Osteoblast (primary cell): ENCODE results near the gene TTC39B. TPM values are rescaled to one million over a fixed set of nuclear protein-coding genes. Genes with fewer than 3 reads are reported as not detected.

Experiments used
- DNase-seq: peaks from one replicate; pipeline ENCODE4 v3.0.0; 2011; ENCODE audit warnings: low spot score, mixed read lengths; ENCODE audit not compliant: insufficient read length; ENCODE audit errors: missing footprints
- H2AFZ ChIP-seq: 2 replicates; pipeline ENCODE4 v1.6.0; 2011; ENCODE audit warnings: mild to moderate bottlenecking, low read length
- H3K27ac ChIP-seq: 2 replicates; pipeline ENCODE4 v1.5.1; 2011; ENCODE audit warnings: mild to moderate bottlenecking, low read depth, low read length, moderate library complexity
- H3K27me3 ChIP-seq: 2 replicates; pipeline ENCODE4 v1.6.0; 2012; ENCODE audit warnings: mild to moderate bottlenecking, control low read depth, inconsistent platforms, low read length, moderate library complexity; ENCODE audit not compliant: insufficient read depth
- H3K36me3 ChIP-seq: 2 replicates; pipeline ENCODE4 v1.5.1; 2011; ENCODE audit warnings: mild to moderate bottlenecking, low read length, control low read depth, moderate library complexity; ENCODE audit not compliant: insufficient read depth
- H3K4me1 ChIP-seq: 2 replicates; pipeline ENCODE4 v1.5.1; 2011; ENCODE audit warnings: mild to moderate bottlenecking, low read length, control low read depth, moderate library complexity; ENCODE audit not compliant: insufficient read depth
- H3K4me2 ChIP-seq: 2 replicates; pipeline ENCODE4 v1.6.0; 2011; ENCODE audit warnings: mild to moderate bottlenecking, low read length; ENCODE audit not compliant: insufficient read depth
- H3K4me3 ChIP-seq: fragments of 200-600 bp; sonication (generic); 3 replicates; pipeline ENCODE4 v1.5.1; 2012; ENCODE audit warnings: mild to moderate bottlenecking, low read length, inconsistent platforms; ENCODE audit not compliant: insufficient read depth
- H3K79me2 ChIP-seq: 2 replicates; pipeline ENCODE4 v1.6.0; 2012; ENCODE audit warnings: mild to moderate bottlenecking, low read length, control low read depth, inconsistent platforms; ENCODE audit not compliant: insufficient read depth
- H3K9me3 ChIP-seq: 2 replicates; pipeline ENCODE4 v1.5.1; 2011; ENCODE audit warnings: low read depth, low read length, control low read depth
- H4K20me1 ChIP-seq: 2 replicates; pipeline ENCODE4 v1.6.0; 2012; ENCODE audit warnings: mild to moderate bottlenecking, low read length, control low read depth; ENCODE audit not compliant: insufficient read depth
- CTCF ChIP-seq: IDR thresholded peaks from 2 replicates; pipeline ENCODE4 v1.5.1; 2011; ENCODE audit warnings: mild to moderate bottlenecking, low read depth, low read length, moderate library complexity; ENCODE audit errors: extremely low read depth
- total RNA-seq: library from RNA; depleted of rRNA; stranded (reverse); fragments of >200 nt; gene quantifications from 2 replicates; pipeline ENCODE4 v1.2.3, GENCODE V29; 2012

Gene TTC39B
- total RNA-seq, 1 donor, result 18.5 TPM

DNA sequence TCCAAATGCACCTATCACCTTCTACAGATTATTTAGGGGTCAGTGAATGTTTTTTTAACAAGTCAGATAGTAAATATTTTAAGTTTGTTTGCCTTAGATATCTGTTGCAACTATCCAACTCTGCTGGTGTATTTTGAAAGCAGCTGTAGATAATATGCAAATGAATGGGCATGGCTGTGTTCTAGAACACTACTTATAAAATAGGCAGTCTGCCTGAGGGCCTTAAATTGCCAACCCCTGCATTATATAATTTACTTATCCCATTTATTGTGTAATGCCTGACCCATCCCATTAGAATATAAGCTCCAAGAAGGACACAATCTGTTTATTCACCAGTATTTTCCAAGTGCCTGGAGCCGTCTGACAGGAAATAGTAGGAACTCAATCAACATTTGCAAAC lies 149.0 kb downstream of the TTC39B start:
- H3K4me3 ChIP-seq, result no peak overlapping the region
- no peaks in the 10 kb centered on the region for H3K27me3 ChIP-seq
- no peak for DNase-seq
- no peaks in the 10 kb centered on the region for H3K79me2 ChIP-seq
- H3K4me2 ChIP-seq, result peak overlapping the region; percentile 52
- H3K4me1 ChIP-seq, result peaks cover 49% of the 10 kb centered on the region
- H4K20me1 ChIP-seq, result no peaks in the 10 kb centered on the region
- TF ChIP-seq CTCF, result no peak
- no peaks in the 10 kb centered on the region for H3K9me3 ChIP-seq
- H3K36me3 ChIP-seq, result no peaks in the 10 kb centered on the region
- no peak overlapping the region for H2AFZ ChIP-seq
- H3K27ac ChIP-seq, result peak overlapping the region; percentile 83

DNA sequence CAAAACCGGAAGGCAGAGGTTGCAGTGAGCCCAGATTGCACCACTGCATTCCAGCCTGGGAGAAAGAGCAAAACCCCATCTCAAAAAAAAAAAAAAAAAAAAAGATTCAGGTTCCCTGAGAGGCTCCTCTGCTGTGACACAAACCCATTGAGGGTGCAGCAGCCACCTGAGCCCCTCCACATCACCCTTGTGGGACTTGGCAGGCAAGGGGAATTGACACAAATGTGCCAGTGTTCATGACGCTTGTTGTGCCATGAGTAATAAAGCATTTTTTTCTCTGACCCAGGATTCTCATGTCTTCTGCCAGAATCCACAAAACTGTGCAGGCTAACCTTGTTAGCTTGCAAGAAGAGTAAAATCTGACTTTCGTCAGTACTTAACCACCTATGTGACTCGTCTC lies 149.6 kb downstream of the TTC39B start:
- no peaks in the 10 kb centered on the region for H3K36me3 ChIP-seq
- no peak for TF ChIP-seq CTCF
- no peak for DNase-seq

GRCh38 chr9:15156241-15156640 lies 150.8 kb downstream of the TTC39B start:
- Histone ChIP-seq H3K27ac (peak overlapping the region; percentile 83), H2AFZ (no peak overlapping the region), H3K9me3 (no peaks in the 10 kb centered on the region), H3K4me1 (peaks cover 49% of the 10 kb centered on the region), H3K27me3 (no peaks in the 10 kb centered on the region), H4K20me1 (no peaks in the 10 kb centered on the region), H3K36me3 (no peaks in the 10 kb centered on the region), H3K4me2 (peak overlapping the region; percentile 5), H3K79me2 (no peaks in the 10 kb centered on the region), H3K4me3 (no peak overlapping the region)
- TF ChIP-seq CTCF, result no peak
- DNase-seq, result no peak

More for the DNA sequence above, 149.6 kb downstream of the TTC39B start:
- Histone ChIP-seq H3K4me1 (peaks cover 49% of the 10 kb centered on the region), H3K4me3 (no peak overlapping the region), H2AFZ (no peak overlapping the region), H3K9me3 (no peaks in the 10 kb centered on the region), H3K4me2 (peak overlapping the region; percentile 52), H3K79me2 (no peaks in the 10 kb centered on the region), H4K20me1 (no peaks in the 10 kb centered on the region), H3K27ac (peak overlapping the region; percentile 83), H3K27me3 (no peaks in the 10 kb centered on the region)

- no peak for TF ChIP-seq CTCF
- peaks cover 49% of the 10 kb centered on the region for H3K4me1 ChIP-seq
- H3K79me2 ChIP-seq, result no peaks in the 10 kb centered on the region
- H3K9me3 ChIP-seq, result no peaks in the 10 kb centered on the region
- DNase-seq, result peak; percentile 66
- no peaks in the 10 kb centered on the region for H3K36me3 ChIP-seq
- H3K27me3 ChIP-seq, result no peaks in the 10 kb centered on the region
- no peak overlapping the region for H3K4me3 ChIP-seq
- H4K20me1 ChIP-seq, result no peaks in the 10 kb centered on the region
- H3K27ac ChIP-seq, result peak overlapping the region; percentile 83
- H2AFZ ChIP-seq, result no peak overlapping the region
- peak overlapping the region; percentile 5 for H3K4me2 ChIP-seq
Measured at GRCh38 chr9:15155826-15156225, 151.2 kb downstream of the TTC39B start.
